Measurements from ENCODE around the gene QSER1. TPM values are rescaled to one million over a fixed set of nuclear protein-coding genes. Genes with fewer than 3 reads are reported as not detected.

QSER1 gene
- total RNA-seq, 1 experiment from 2014 or later: 74.0 TPM

- TF ChIP-seq AFF4 (CRISPR knock-in tag; IDR thresholded peaks at IDR 0.05; ENCODE audit: borderline replicate concordance) (no peak), OVOL2 (CRISPR knock-in tag; IDR thresholded peaks at IDR 0.05; ENCODE audit: borderline replicate concordance) (no peak), ZNF396 (CRISPR knock-in tag; IDR thresholded peaks at IDR 0.05; ENCODE audit: borderline replicate concordance) (no peak), ZBTB43 (CRISPR knock-in tag; IDR thresholded peaks at IDR 0.05) (no peak), ZMAT4 (CRISPR knock-in tag; IDR thresholded peaks at IDR 0.05) (no peak), NFYB (CRISPR knock-in tag; conservative IDR thresholded peaks at IDR 0.05; ENCODE audit: low read depth) (no peak), NFATC4 (CRISPR knock-in tag; IDR thresholded peaks at IDR 0.05) (no peak), ATF1 (CRISPR knock-in tag; IDR thresholded peaks at IDR 0.05) (no peak), FOXK1 (CRISPR knock-in tag; IDR thresholded peaks at IDR 0.05) (no peak), FOXP4 (CRISPR knock-in tag; IDR thresholded peaks at IDR 0.05) (no peak), PRDM15 (CRISPR knock-in tag; IDR thresholded peaks at IDR 0.05) (no peak)
- TF ChIP-seq, protein P1, sequence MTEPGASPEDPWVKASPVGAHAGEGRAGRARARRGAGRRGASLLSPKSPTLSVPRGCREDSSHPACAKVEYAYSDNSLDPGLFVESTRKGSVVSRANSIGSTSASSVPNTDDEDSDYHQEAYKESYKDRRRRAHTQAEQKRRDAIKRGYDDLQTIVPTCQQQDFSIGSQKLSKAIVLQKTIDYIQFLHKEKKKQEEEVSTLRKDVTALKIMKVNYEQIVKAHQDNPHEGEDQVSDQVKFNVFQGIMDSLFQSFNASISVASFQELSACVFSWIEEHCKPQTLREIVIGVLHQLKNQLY (CRISPR knock-in tag; IDR thresholded peaks at IDR 0.05): no peak
Observed at GRCh38 chr11:32894921-32895320, 2.3 kb downstream of the QSER1 start (continued).

GRCh38 chr11:32895471-32895870 is 2.9 kb downstream of the QSER1 start:
- DNase-seq (ENCODE audit: low spot score) (no peak), ATAC-seq (no peak)
- H3K27ac Mint-ChIP-seq: peak overlapping the region; percentile 73; the same call in 1 of the 2 replicates
- H3K4me1 Mint-ChIP-seq: peaks cover 61% of the 10 kb centered on the region
- POLR2A ChIA-PET: interaction anchor here (0.6 kb wide), 1 partner anchor 104 kb away, joined by 3 read pairs; no protein-coding TSS in a partner anchor
- H3K4me3 Mint-ChIP-seq: peak overlapping the region; percentile 89
- H3K9me3 Mint-ChIP-seq: no peaks in the 10 kb centered on the region
- TF ChIP-seq IRF2 (CRISPR knock-in tag; IDR thresholded peaks at IDR 0.05; ENCODE audit: borderline replicate concordance, low read depth) (no peak), ARID4B (CRISPR knock-in tag; IDR thresholded peaks at IDR 0.05; ENCODE audit: borderline replicate concordance) (no peak)
- H3K27me3 Mint-ChIP-seq (ENCODE audit: low read depth): no peaks in the 10 kb centered on the region
- H3K36me3 Mint-ChIP-seq: peaks cover 24% of the 10 kb centered on the region
- CTCF ChIA-PET: interaction anchor here (1.2 kb wide), 1 partner anchor 170 kb away, joined by 3 read pairs; no protein-coding TSS in a partner anchor
